Measurements from ENCODE around the gene RNF168.

Gene RNF168

GRCh38 chr3:196431181-196432136 lies 72.1 kb downstream of the RNF168 start (continued):
- peak; percentile 92 for TF ChIP-seq PRDM4 (tag by site-specific recombination; IDR thresholded peaks at IDR 0.05)
- peak; percentile 62 for TF ChIP-seq ZBTB11 (tag by site-specific recombination; conservative IDR thresholded peaks at IDR 0.05; ENCODE audit: low read depth)
- peak; percentile 86 for TF ChIP-seq ZBTB20 (tag by site-specific recombination; IDR thresholded peaks at IDR 0.05)
- peak; percentile 71; the same call in 1 of the 2 replicates for TF ChIP-seq TRIM28 (IDR thresholded peaks at IDR 0.05; ENCODE audit: borderline replicate concordance, low read length)
- peak; percentile 16; the same call in 1 of the 2 replicates for TF ChIP-seq ZNF596 (tag by site-specific recombination; IDR thresholded peaks at IDR 0.05)
- TF ChIP-seq KLF1 (tag by site-specific recombination; IDR thresholded peaks at IDR 0.05): peak; percentile 67
- TF ChIP-seq ZNF292 (tag by site-specific recombination; IDR thresholded peaks at IDR 0.05; ENCODE audit: borderline replicate concordance, low read depth): no peak
- TF ChIP-seq PRDM1 (tag by site-specific recombination; IDR thresholded peaks at IDR 0.05): peak; percentile 63
- 0 out of 2 replicates have a peak, but pooled peaks have one; percentile 13 for TF ChIP-seq KLF17 (tag by site-specific recombination; IDR thresholded peaks at IDR 0.05)
- peak; percentile 52 for TF ChIP-seq SP2 (tag by site-specific recombination; IDR thresholded peaks at IDR 0.05)
- TF ChIP-seq GFI1B (tag by site-specific recombination; IDR thresholded peaks at IDR 0.05): 0 out of 2 replicates have a peak, but pooled peaks have one; percentile 3
- peak; percentile 55 for TF ChIP-seq ZNF513 (tag by site-specific recombination; IDR thresholded peaks at IDR 0.05)
- peak; percentile 83 for TF ChIP-seq PATZ1 (tag by site-specific recombination; IDR thresholded peaks at IDR 0.05)
- no peak for TF ChIP-seq ZNF670 (tag by site-specific recombination; IDR thresholded peaks at IDR 0.05; ENCODE audit: low read depth)
- no peak for TF ChIP-seq ZNF138 (tag by site-specific recombination; IDR thresholded peaks at IDR 0.05; ENCODE audit: borderline replicate concordance)
- peak; percentile 87 for TF ChIP-seq GLIS2 (tag by site-specific recombination; IDR thresholded peaks at IDR 0.05)
- TF ChIP-seq ZNF664 (tag by site-specific recombination; IDR thresholded peaks at IDR 0.05): no peak
- peak; percentile 87 for TF ChIP-seq ZNF184 (tag by site-specific recombination; IDR thresholded peaks at IDR 0.05)
- peak; percentile 93 for TF ChIP-seq ZFHX2 (tag by site-specific recombination; conservative IDR thresholded peaks at IDR 0.05)
- TF ChIP-seq ZNF335 (tag by site-specific recombination; conservative IDR thresholded peaks at IDR 0.05): peak; percentile 26; the same call in 1 of the 2 replicates
- 0 out of 2 replicates have a peak, but pooled peaks have one; percentile 8 for TF ChIP-seq ZFP69B (tag by site-specific recombination; IDR thresholded peaks at IDR 0.05)
- TF ChIP-seq ZNF366 (tag by site-specific recombination; conservative IDR thresholded peaks at IDR 0.05): peak; percentile 36
- peak; percentile 41; the same call in 1 of the 2 replicates for TF ChIP-seq SP3 (tag by site-specific recombination; IDR thresholded peaks at IDR 0.05)
- TF ChIP-seq REST (tag by site-specific recombination; IDR thresholded peaks at IDR 0.05): peak; percentile 59; the same call in 1 of the 2 replicates

All from HEK293 (cell line).